PC-9 (cell line): Measurements from ENCODE around the gene MAN1A1.

Source experiments
- CTCF ChIP-seq: fragments of 200-600 bp; sonication (generic); conservative IDR thresholded peaks from 2 replicates; pipeline ENCODE4 v1.6.1; 2017; ENCODE audit warnings: mixed run types, antibody characterized with exemption, mild to moderate bottlenecking, moderate library complexity
- EZH2 ChIP-seq: fragments of 200-600 bp; sonication (generic); IDR thresholded peaks from 2 replicates; pipeline ENCODE4 v1.8.0; 2017; ENCODE audit warnings: antibody characterized with exemption, low read depth

DNA sequence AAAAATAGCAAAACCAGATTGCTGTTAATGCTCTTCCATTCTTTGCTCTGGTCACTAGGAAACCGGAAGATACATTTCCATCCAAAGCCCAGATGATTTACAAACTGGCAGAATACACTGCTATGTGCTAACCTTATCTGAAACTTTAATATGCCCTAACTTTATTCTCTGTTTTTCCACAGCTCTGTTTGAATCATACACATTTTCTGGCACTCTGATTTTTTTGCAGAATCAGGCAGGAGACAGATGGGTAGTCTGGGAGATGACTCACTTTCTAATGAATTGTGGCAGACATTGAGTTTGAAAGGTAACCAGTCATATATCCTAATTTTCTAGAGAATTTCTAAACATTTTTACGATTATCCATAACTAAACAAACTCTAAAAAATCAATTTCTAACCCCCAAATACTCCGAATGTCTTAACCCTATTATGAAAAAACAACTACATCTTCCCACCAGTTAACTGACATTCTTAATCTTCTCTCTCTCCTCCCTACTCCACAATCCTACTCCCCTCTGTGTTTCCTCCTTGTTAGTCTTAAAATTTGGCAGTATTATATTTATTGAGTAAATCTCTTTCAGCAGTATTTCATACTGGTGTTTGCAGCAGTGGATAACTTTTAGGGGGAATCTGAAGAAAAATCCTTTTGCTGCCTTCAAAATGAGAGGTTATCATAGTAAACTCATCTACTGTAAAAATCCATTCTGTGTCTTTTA is 63.5 kb downstream of the MAN1A1 start:
- no peak for TF ChIP-seq EZH2
- TF ChIP-seq CTCF = no peak
